Measurements from ENCODE around the gene PDCD4.
A peak's percentile ranks its signal among the peaks of the same experiment; 100 is the strongest.

Gene PDCD4

GRCh38 chr10:110897184-110897583 is 25.5 kb downstream of the PDCD4 start:
- Histone ChIP-seq H3K27me3 (no peaks in the 10 kb centered on the region), H3K4me3 (ENCODE audit: low read depth in 1 of 2, low read length in 1 of 2) (no peak overlapping the region), H3K4me1 (ENCODE audit: control insufficient read depth in 1 of 2, insufficient read depth in 1 of 2, low read depth in 1 of 2, low read length in 1 of 2) (peaks cover 0 to 4% of the 10 kb centered on the region in 2 experiments), H3K36me3 (peaks cover 73% of the 10 kb centered on the region), H3K9me3 (no peaks in the 10 kb centered on the region), H3K27ac (peak overlapping the region; percentile 29)
- TF ChIP-seq, protein P1, sequence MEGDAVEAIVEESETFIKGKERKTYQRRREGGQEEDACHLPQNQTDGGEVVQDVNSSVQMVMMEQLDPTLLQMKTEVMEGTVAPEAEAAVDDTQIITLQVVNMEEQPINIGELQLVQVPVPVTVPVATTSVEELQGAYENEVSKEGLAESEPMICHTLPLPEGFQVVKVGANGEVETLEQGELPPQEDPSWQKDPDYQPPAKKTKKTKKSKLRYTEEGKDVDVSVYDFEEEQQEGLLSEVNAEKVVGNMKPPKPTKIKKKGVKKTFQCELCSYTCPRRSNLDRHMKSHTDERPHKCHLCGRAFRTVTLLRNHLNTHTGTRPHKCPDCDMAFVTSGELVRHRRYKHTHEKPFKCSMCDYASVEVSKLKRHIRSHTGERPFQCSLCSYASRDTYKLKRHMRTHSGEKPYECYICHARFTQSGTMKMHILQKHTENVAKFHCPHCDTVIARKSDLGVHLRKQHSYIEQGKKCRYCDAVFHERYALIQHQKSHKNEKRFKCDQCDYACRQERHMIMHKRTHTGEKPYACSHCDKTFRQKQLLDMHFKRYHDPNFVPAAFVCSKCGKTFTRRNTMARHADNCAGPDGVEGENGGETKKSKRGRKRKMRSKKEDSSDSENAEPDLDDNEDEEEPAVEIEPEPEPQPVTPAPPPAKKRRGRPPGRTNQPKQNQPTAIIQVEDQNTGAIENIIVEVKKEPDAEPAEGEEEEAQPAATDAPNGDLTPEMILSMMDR (IDR thresholded peaks at IDR 0.05): no peak

DNA sequence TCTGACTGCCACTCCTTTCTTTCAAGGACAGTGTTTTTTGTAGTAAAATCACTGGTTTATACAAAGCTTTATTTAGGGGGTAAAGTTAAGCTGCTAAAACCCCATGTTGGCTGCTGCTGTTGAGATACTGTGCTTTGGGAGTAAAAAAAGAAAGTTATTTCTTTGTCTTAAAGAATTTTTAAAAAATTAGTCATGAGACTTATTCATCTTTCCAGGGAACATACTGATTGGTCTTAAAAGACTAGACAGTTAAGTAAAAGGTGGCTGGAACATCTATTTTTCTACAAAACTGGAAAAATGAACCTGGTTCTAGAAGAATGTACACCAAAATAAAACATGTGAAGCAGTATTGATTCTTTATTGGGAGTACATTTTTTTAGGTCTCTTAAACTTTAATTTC is 26.7 kb downstream of the PDCD4 start:
- no peaks in the 10 kb centered on the region for H3K9me3 ChIP-seq
- peaks cover 72% of the 10 kb centered on the region for H3K36me3 ChIP-seq
- H3K4me3 ChIP-seq (ENCODE audit: low read depth in 1 of 2, low read length in 1 of 2): no peak overlapping the region
- TF ChIP-seq, protein P1 (IDR thresholded peaks at IDR 0.05): no peak
- H3K27ac ChIP-seq: no peak overlapping the region
- peaks cover 0 to 3% of the 10 kb centered on the region in 2 experiments for H3K4me1 ChIP-seq (ENCODE audit: control insufficient read depth in 1 of 2, insufficient read depth in 1 of 2, low read depth in 1 of 2, low read length in 1 of 2)
- H3K27me3 ChIP-seq: no peaks in the 10 kb centered on the region

DNA sequence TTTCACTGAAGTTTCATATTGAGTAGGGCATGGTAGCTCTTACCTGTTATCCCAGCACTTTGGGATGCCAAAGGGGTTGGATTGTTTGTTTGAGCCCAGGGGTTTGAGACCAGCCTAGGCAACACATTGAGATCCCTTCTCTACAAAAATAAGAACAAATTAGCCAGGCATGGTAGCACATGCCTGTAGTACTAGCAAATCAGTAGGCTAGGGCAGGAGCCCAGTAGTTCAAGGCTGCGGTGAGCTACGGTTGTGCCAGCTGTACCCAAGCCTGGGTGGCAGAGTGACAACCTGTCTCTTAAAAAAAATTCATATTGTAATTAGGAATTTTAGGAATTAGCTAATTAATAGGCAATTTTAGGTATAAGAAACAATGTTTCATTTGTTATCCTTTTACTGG is 29.3 kb downstream of the PDCD4 start:
- H3K36me3 ChIP-seq: peaks cover 70% of the 10 kb centered on the region

GRCh38 chr10:110901954-110902819 is 30.5 kb downstream of the PDCD4 start:
- H3K27ac ChIP-seq: peak overlapping the region; percentile 20
- TF ChIP-seq, protein P1 (IDR thresholded peaks at IDR 0.05): no peak
- no peaks in the 10 kb centered on the region for H3K27me3 ChIP-seq
- H3K36me3 ChIP-seq: peaks cover 70% of the 10 kb centered on the region
- H3K4me1 ChIP-seq (ENCODE audit: control insufficient read depth in 1 of 2, insufficient read depth in 1 of 2, low read depth in 1 of 2, low read length in 1 of 2): no peaks in the 10 kb centered on the region
- no peak overlapping the region for H3K4me3 ChIP-seq (ENCODE audit: low read depth in 1 of 2, low read length in 1 of 2)
- H3K9me3 ChIP-seq: no peaks in the 10 kb centered on the region

More for the DNA sequence above, 29.3 kb downstream of the PDCD4 start:
- Histone ChIP-seq H3K27ac (no peak overlapping the region), H3K4me1 (ENCODE audit: control insufficient read depth in 1 of 2, insufficient read depth in 1 of 2, low read depth in 1 of 2, low read length in 1 of 2) (no peaks in the 10 kb centered on the region), H3K9me3 (no peaks in the 10 kb centered on the region), H3K4me3 (ENCODE audit: low read depth in 1 of 2, low read length in 1 of 2) (no peak overlapping the region), H3K27me3 (no peaks in the 10 kb centered on the region)
- TF ChIP-seq, protein P1 (IDR thresholded peaks at IDR 0.05): no peak

DNA sequence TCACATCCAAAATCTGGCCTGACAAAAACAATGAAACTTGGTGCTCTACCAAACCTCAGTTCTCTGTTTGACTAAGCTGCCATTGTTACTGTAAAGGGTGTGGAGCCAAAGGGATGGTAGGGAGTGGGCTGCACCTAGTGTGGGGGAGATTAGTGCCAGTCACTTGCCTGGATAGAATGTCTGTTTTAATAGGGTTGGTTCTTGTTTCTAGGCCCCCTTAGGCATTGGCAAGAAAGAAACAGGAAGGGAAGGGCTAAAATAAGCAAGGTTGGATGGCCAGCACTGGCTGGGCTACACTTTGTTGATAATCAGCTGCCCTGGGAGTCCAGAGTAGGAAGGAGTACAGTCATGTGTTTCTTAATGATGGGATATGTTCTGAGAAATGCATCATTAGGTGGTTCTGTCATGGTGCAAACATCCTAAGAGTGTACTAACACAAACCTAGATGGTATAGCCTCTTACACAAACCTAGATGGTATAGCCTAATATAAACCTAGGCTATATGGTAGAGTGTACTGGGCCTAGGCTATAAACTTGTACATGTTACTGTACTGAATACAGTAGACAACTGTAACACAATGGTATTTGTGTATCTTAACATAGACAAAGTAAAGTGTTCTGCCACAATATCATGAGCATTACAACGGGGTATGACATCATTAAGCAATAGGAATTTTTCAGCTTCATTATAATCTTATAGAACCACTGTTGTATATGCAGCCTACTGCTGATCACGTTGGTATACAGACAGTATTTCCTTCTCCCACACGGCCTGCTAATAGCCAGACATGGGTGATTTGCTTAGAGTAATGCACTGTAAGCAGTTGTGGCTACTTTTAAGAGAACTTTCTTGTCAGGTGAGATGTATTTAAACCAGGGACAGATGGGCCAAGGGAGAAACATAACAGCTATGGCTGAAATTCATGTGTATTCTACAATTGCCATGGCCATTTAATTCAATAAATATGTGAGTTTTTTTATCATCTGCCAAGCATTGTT is 31.9 kb downstream of the PDCD4 start:
- H3K4me3 ChIP-seq (ENCODE audit: low read depth in 1 of 2, low read length in 1 of 2): no peak overlapping the region
- H3K27me3 ChIP-seq: no peaks in the 10 kb centered on the region
- no peaks in the 10 kb centered on the region for H3K4me1 ChIP-seq (ENCODE audit: control insufficient read depth in 1 of 2, insufficient read depth in 1 of 2, low read depth in 1 of 2, low read length in 1 of 2)
- peaks cover 61% of the 10 kb centered on the region for H3K36me3 ChIP-seq
- TF ChIP-seq, protein P1 (IDR thresholded peaks at IDR 0.05): no peak
- no peaks in the 10 kb centered on the region for H3K9me3 ChIP-seq
- no peak overlapping the region for H3K27ac ChIP-seq

All from neutrophil (primary cell).